T-helper 2 cell (primary cell): Measurements from ENCODE around the gene PLXNA2.

Source experiments
- DNase-seq, 5 experiments: peaks; one replicate each; pipeline versions ENCODE4 v3.0.0 to v3.0.0-alpha.2; 2012 to 2022

The PLXNA2 gene

DNA sequence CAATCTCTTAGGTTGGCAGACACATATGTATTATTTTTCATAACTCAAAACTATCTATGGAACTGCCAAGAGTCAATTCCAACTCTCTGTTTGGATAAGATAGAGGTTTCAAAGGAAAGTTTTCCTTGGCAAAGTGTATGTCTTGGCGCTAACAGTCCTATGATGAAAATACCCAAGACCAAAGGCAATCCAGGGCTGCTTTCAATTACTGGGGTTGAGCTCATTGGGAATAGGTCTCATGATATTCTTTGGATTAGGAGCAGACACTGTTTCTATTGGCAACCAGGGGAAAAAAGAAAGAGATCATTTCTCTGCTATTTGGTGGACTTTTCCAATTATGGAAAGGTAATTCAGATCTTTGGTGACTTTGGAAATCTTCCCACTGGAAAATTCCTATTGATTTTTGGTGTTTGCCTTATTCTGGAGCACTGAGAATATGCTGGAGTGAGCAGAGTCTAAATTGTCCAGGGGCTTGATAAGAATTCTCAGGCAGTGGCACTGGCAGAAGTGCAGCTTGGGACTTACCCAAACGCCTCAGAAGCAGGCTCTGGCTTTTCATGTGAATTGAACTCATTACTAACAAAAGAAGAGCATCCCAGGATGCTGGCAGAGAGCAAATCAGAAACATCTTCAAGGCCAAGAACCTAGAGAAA, 20.4 kb upstream of the PLXNA2 start:
- DNase-seq: no peak

- DNase-seq: no peak
These were observed 17.7 kb upstream of the PLXNA2 start for GRCh38 chr1:208261874-208262273.

- DNase-seq: no peak
These were observed 14.1 kb upstream of the PLXNA2 start for GRCh38 chr1:208258277-208258676.

GRCh38 chr1:208257351-208257750, 13.2 kb upstream of the PLXNA2 start:
- no peak for DNase-seq

DNA sequence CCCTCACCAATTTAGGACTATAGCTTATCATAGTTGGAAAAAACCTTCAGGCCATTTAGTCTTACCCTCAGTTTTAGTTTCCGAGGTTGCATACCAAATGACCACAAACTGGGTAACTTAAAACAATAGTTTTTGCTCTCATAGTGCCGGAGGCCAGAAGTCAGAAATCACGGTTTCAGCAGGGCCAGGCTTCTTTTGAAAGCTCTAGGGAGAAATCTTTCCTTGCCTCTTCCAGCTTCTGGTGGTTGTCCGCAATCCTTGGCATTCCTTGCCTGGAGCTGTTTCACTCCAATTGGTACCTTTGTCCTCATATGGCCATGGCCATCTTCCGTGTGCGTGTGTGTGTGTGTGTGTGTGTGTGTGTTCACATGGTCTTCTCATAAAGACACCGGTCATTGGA, 12.4 kb upstream of the PLXNA2 start:
- no peak for DNase-seq

DNA sequence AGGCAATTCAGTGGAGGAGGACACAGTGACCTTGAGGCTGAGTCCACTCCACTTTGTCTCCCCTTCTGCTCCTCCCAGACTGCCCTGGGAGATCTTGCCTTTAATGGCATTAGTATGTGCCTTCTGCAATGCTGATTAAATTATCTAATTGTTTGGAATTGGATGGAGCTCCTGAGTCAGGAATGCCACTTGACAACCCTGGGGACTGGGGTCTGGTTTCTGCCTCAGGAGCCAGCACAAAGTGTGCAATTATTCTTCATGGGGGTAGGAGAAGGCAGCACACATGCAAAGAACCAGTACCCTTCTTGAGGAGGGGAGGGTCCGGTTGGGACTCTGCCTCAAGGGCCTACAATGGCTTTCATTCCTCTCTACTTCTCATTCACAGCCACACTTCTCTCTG, 11.9 kb upstream of the PLXNA2 start:
- DNase-seq: no peak

DNA sequence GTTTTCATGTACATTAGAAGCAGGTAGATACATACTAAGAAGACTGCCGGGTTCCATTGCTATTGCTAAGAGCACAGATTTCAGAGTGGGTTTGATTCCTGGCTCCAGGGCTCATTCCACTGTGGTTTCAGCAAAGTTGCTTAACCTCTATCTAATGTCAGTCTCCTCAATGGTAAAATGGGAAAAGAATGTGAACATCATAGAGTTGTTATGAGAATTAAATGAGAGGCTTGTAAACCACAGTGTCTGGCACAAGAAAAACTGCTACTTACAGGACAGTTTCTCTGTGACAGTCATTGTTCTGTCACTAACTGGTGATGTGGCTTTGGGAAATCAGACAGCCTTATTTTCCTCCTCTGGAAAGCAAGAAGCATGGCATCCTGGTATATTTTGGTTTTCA, 10.7 kb upstream of the PLXNA2 start:
- no peak for DNase-seq

DNA sequence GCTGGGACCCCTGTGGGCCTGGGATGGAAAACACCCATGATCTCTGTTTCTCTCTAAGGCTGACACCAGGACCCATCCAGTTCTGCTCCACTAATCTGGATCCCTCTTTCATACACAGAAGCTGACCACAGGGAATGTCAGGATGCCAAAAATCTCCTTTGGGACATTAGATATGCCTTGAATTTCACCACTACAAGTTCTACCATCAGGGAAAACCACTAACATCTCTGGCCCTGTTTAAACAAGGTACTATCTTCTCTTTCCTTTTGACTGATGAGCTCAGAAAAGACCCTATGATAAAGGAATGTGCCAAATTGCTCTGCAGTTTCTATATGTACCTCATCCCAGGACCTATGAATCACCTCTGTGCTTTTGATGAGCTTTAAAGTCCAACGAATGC, 10.2 kb upstream of the PLXNA2 start:
- DNase-seq: no peak

GRCh38 chr1:208252836-208253576, 8.8 kb upstream of the PLXNA2 start:
- no peak for DNase-seq

DNA sequence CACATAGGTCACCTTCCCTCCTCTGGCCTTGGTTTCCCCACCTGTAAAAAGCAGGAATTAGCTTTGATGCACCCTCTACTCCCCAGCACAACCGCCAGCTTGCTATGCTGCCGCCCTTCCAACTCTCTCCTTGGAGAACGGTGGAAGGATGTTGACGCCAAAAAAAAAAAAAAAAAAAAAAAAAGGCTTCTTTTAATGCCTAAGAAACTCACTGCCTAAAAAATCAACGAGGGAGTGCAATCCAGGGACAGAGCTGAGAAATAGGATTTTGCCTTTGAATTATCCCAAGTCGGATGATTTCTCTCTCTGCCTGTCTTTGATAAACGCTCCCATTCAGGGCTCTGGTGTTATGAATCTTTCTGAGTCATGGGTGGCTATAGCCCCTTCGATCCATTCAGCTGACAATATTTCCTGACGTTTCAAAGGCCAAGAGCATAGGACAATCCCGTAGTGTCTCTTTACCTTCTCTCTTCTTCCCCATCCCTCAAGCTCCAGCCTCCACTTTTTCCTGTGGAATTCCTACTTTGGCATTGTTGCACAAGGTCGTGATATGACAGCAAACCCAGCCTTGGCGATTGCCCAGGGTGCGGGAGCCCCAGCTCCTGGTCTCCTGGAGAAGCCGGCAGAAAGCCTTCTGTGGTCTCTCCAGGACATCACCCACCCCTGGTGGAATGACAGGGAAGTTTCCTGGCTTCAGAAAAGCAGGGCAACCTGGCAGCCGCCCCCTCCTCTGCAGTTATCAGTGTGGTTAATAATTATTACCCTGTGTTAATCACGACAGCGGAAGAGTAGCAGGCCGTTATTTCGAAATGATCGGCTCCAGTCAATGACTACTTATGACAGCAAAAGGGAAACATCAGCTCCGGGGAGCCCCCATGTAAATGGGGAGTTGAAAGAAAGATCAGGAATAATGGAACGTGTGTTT, 8.0 kb upstream of the PLXNA2 start:
- no peak for DNase-seq

DNA sequence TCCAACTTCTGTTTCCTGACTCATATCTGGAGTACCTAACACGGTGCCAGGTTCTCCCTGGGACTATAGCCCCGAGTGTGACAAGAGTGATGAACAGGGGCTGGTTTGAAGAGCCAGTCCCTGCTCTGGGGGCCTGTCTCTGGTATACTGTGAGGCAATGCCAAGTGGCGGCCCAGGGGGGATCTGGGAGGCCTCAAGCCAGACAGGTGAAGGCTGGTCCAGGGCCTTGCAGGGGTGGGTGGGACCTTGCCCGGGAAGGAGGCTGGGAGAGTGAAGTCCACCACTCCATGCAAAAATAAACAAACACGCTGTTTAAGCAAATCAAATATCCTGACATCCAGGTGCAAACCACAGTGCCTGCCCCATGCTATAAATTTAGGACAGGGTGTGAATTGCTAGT, 6.8 kb upstream of the PLXNA2 start:
- DNase-seq: no peak

GRCh38 chr1:208250613-208251012, 6.4 kb upstream of the PLXNA2 start:
- DNase-seq: no peak

DNA sequence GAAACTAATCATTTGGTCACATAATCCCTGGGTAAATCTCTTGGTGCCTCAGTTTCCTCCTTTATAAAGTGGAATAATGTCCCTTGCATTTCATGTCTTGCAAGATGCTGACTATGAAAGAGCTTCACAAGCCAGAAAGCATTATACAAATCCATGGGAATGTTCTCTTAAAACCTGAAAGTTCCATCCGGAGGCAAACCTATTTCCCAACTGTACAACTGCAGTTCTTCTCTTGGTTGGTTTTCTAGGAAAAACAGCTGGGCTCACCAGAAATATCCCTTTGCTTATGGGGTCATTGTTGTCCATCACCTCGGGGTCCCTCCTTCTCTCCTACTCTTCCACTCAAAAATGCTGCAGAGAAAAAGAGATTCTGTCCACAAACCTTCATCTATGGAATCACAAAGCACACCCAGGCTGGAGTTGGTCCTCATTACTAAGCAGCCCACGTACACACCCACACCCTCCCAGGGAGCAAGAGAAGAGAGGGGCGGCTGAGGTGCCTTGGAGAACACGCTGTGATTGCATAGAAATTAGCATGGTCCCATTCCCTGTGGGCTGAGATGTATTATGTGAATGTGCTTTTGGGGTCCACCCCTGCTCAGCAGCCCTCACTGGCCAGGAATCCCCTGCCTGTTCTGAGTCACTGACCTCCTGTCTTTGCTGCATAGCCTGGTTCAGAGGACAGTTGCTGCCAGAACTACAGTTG, 5.0 kb upstream of the PLXNA2 start:
- no peak for DNase-seq

DNA sequence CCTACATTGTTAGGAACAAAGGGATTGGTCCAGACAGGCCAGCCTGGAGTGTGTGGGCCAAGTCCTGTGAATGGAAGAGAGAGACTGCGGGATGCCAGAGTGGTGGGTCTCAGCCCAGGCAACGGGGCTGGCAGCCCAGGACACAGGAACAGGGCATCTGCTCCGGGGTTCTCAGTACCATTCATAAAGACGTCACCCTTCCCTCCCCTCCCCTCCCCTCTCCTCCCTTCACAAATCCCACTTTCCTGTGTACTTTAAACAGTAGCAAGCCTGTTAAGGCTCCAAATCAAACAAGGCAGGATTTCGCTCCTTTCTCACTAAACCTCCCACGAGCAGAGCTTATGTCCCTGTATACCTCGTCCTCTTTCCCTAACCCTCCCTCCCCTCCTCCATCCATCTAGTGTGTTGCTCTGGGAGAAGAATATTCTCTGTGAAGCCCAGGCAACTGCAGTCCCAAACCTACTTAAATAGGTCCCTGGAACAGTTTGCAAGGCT, 4.2 kb upstream of the PLXNA2 start:
- DNase-seq: no peak

- DNase-seq: no peak
These were observed 3.5 kb upstream of the PLXNA2 start for GRCh38 chr1:208247696-208248095.

- DNase-seq: peak; percentile 29 to 73 (median 48)
These were observed 1.1 kb upstream of the PLXNA2 start for GRCh38 chr1:208245185-208245705.

- peak in 2 of 5 experiments; percentile 17 to 20 for DNase-seq
These were observed 637 bp downstream of the PLXNA2 start for GRCh38 chr1:208243527-208243966.

GRCh38 chr1:208242941-208243526, 1.1 kb downstream of the PLXNA2 start:
- DNase-seq: no peak

DNA sequence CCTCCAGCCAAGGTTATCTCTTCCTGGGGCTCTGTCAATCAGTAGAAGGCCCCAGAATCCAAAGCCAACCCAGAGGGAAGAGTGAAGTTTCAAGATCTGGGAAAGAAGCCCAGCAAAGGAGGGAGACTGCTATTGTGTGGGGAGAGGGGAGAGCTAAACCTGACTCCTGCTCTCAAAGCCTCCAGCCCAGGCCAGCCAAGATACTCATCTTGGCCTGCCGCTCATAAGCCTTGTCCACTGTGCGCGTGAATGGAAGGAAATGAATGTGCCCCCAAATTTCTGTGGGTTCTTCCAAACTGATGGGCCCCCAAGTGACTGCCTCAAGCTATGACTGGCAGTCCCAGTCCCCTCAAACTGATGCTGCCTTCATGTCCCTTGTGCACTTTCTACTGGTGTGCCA, 2.0 kb downstream of the PLXNA2 start:
- no peak for DNase-seq

DNA sequence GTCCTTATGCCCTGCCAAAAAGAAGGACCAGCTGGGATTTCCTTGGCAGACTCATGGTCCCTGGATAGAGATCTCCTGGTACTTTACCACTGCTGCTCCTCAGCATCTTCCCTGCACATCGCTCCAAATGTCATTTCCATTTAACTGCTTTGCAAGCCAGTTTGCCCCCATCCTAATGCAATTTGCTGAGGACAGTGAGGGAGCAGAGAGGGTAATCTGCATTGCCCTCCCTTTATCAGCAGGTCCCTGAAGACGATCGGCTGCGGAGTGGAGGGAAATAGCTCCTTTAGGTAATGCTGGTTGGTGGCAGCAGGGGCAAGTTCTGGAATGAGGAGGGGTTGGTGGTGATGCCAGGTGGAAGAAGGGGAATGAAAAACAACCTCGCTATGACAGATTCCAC, 2.7 kb downstream of the PLXNA2 start:
- DNase-seq: no peak

DNA sequence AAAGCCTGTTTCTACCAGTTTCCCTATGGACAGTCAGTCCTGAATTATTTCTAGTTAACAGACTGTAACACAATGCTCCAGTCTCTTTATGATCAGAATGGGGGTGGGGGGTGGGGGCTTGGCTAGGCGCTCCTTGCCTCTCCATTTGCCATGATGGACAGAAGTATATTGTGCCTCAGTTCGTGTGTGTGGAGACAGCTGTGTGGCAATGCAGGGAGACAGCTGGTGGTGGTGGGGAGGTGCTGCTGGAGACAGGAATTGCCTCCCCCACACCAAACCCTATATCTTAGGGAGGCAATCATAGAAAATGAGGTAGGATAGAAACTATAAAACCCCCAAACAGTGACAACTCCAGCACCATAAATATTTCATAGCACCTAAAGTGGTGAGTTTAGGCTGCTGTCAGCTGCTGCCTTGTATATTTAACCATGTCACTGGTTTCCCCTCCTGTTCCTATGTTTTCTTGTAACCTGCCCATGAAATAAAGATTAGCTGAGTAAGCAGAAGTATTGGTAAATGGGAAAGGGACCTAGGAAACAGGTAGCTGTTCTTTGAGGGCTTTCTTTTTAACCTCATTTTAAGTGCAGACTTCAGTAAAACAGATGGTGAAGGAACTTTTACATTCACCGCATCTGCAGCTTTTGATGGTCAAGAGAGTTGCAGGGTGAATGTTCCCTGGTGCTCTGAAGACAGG, 3.4 kb downstream of the PLXNA2 start:
- no peak for DNase-seq
